Measurements from ENCODE around the gene FAM227B.
"Not testable (repeated sequence)": the region's sequence is repeated elsewhere in the genome, so short reads cannot be mapped to it uniquely, and the experiment has no call there.

The FAM227B gene

GRCh38 chr15:49620658-49621368 lies at the start of gene FAM227B, which contains the start of gene DTWD1:
Gene FAM227B (minus strand): TSS chr15:49620818. CDS start chr15:49615171, 5,647 bp downstream.
Gene DTWD1 (plus strand): TSS chr15:49621048. CDS start chr15:49625168, 4,120 bp downstream.
- DNase-seq, result peak; percentile 99

GRCh38 chr15:49669288-49669687 lies 48.7 kb upstream of the FAM227B start:
- DNase-seq, result no peak

- not testable (repeated sequence) for DNase-seq
Measured at GRCh38 chr15:49666486-49666885, 45.9 kb upstream of the FAM227B start.

GRCh38 chr15:49664716-49665115 lies 44.1 kb upstream of the FAM227B start:
- DNase-seq, result no peak

GRCh38 chr15:49656734-49657133 lies 36.1 kb upstream of the FAM227B start:
- DNase-seq, result no peak

- no peak for DNase-seq
Measured at GRCh38 chr15:49652922-49653321, 32.3 kb upstream of the FAM227B start.

- no peak for DNase-seq
Measured at GRCh38 chr15:49650676-49651075, 30.1 kb upstream of the FAM227B start.

- no peak for DNase-seq
Measured at GRCh38 chr15:49649987-49650386, 29.4 kb upstream of the FAM227B start.

GRCh38 chr15:49646891-49647290 lies 26.3 kb upstream of the FAM227B start:
- DNase-seq, result no peak

GRCh38 chr15:49645941-49646340 lies 25.3 kb upstream of the FAM227B start:
- peak; percentile 82 for DNase-seq

GRCh38 chr15:49645277-49645676 lies 24.7 kb upstream of the FAM227B start:
- no peak for DNase-seq

GRCh38 chr15:49644364-49644794 lies 23.8 kb upstream of the FAM227B start:
- DNase-seq, result no peak

GRCh38 chr15:49637857-49638256 lies 17.2 kb upstream of the FAM227B start:
- DNase-seq, result no peak

GRCh38 chr15:49628379-49628778 lies 7.8 kb upstream of the FAM227B start:
- no peak for DNase-seq

GRCh38 chr15:49627407-49627877 lies 6.8 kb upstream of the FAM227B start:
- peak; percentile 95 for DNase-seq

- DNase-seq, result no peak
Measured at GRCh38 chr15:49625460-49626036, 4.9 kb upstream of the FAM227B start.

GRCh38 chr15:49624056-49624455 lies 3.4 kb upstream of the FAM227B start:
- DNase-seq, result peak; percentile 92

- peak; percentile 34 for DNase-seq
Measured at GRCh38 chr15:49622561-49622960, 1.9 kb upstream of the FAM227B start.

- DNase-seq, result peak; percentile 13
Measured at GRCh38 chr15:49621887-49622286, 1.3 kb upstream of the FAM227B start.

- peak; percentile 15 for DNase-seq
Measured at GRCh38 chr15:49621401-49621811, 788 bp upstream of the FAM227B start.

GRCh38 chr15:49620199-49620598 lies 419 bp downstream of the FAM227B start:
- peak; percentile 32 for DNase-seq

GRCh38 chr15:49619226-49619625 lies 1.4 kb downstream of the FAM227B start:
- no peak for DNase-seq

GRCh38 chr15:49612240-49612639 lies 8.4 kb downstream of the FAM227B start:
- not testable (repeated sequence) for DNase-seq

All from fibroblast of skin of right quadriceps (primary cell).